Measurements from ENCODE around the gene OSBP.

DNA sequence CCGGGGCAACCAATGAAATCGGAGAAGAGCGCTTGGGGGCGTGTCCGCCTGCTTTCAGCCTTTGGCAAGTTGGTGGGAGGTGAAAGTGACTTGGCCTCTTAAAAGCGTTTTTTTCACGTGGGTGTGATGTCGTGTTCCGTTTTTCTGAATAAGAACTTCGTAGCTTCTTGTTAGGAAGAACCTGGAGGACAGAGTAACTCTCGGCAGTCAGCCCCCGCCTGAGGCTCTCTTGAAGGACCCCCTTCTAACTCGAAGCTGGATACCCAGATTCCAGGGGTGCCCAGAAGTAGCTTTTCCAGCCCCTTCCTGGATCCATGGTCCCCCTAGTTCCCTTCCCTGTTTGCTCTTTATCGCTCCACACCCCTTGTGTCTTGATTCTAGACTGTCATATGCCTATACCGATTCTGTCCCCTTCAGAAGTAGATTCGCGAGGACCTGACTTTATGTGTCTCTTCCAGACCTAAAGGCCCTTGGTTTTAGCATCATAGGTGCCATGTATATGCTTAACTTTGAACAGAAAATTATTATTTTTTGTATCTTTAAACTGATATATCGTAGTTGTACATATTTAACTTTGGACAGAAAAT lies 915 bp upstream of the OSBP start:
- TF ChIP-seq, protein P1, sequence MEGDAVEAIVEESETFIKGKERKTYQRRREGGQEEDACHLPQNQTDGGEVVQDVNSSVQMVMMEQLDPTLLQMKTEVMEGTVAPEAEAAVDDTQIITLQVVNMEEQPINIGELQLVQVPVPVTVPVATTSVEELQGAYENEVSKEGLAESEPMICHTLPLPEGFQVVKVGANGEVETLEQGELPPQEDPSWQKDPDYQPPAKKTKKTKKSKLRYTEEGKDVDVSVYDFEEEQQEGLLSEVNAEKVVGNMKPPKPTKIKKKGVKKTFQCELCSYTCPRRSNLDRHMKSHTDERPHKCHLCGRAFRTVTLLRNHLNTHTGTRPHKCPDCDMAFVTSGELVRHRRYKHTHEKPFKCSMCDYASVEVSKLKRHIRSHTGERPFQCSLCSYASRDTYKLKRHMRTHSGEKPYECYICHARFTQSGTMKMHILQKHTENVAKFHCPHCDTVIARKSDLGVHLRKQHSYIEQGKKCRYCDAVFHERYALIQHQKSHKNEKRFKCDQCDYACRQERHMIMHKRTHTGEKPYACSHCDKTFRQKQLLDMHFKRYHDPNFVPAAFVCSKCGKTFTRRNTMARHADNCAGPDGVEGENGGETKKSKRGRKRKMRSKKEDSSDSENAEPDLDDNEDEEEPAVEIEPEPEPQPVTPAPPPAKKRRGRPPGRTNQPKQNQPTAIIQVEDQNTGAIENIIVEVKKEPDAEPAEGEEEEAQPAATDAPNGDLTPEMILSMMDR (IDR thresholded peaks at IDR 0.05; ENCODE audit: borderline replicate concordance, extremely low read depth, low read length, poor library complexity, severe bottlenecking), result no peak
- TF ChIP-seq EZH2 (IDR thresholded peaks at IDR 0.05; ENCODE audit: borderline replicate concordance, low read depth, low read length, severe bottlenecking), result no peak

Measured in DND-41 (cell line).